HS-5 (cell line): ENCODE results near the gene PTX4.

Experiments used
- DNase-seq: peaks from one replicate; pipeline ENCODE4 v3.0.0-alpha.2; 2012; ENCODE audit warnings: low read depth

PTX4 gene

GRCh38 chr16:1488619-1489018, at the start of gene PTX4:
Gene PTX4, minus strand, starts transcription at chr16:1488944. Its CDS starts 35 bp downstream, at chr16:1488909.
- DNase-seq = no peak

- no peak for DNase-seq
Measured at GRCh38 chr16:1537763-1538289, 49.1 kb upstream of the PTX4 start.

- DNase-seq = no peak
Measured at GRCh38 chr16:1537138-1537577, 48.4 kb upstream of the PTX4 start.

GRCh38 chr16:1536601-1537000, 47.9 kb upstream of the PTX4 start:
- no peak for DNase-seq

GRCh38 chr16:1535391-1536291, 46.9 kb upstream of the PTX4 start:
- DNase-seq = no peak

GRCh38 chr16:1534021-1535020, 45.6 kb upstream of the PTX4 start:
- DNase-seq = no peak

- peak; percentile 48 for DNase-seq
Measured at GRCh38 chr16:1533443-1533951, 44.8 kb upstream of the PTX4 start, which contains the start of gene TMEM204. Gene TMEM204, plus strand, starts transcription at chr16:1533666. Its CDS starts 610 bp downstream, at chr16:1534276.

- no peak for DNase-seq
Measured at GRCh38 chr16:1532771-1533170, 44.0 kb upstream of the PTX4 start.

- no peak for DNase-seq
Measured at GRCh38 chr16:1532081-1532760, 43.5 kb upstream of the PTX4 start.

GRCh38 chr16:1531638-1531910, 42.8 kb upstream of the PTX4 start:
- DNase-seq = no peak

GRCh38 chr16:1530883-1531637, 42.3 kb upstream of the PTX4 start:
- no peak for DNase-seq

GRCh38 chr16:1530349-1530882, 41.7 kb upstream of the PTX4 start:
- no peak for DNase-seq

- DNase-seq = no peak
Measured at GRCh38 chr16:1528921-1529537, 40.3 kb upstream of the PTX4 start.

GRCh38 chr16:1527836-1528811, 39.4 kb upstream of the PTX4 start:
- no peak for DNase-seq

GRCh38 chr16:1526608-1527555, 38.1 kb upstream of the PTX4 start:
- no peak for DNase-seq

GRCh38 chr16:1525871-1526607, 37.3 kb upstream of the PTX4 start:
- DNase-seq = no peak

- no peak for DNase-seq
Measured at GRCh38 chr16:1524366-1524765, 35.6 kb upstream of the PTX4 start.
